ENCODE data around the gene TMTC2. TPM values are rescaled to one million over a fixed set of nuclear protein-coding genes. Genes with fewer than 3 reads are reported as not detected.

TMTC2 gene
- total and polyA plus RNA-seq, 10 of the 15 experiments (the other 5 are each of a cell fraction or from before 2014, with no cell fraction given): 0.14 to 9.7 (median 1.2) TPM

GRCh38 chr12:82780517-82780916, 93.8 kb downstream of the TMTC2 start:
- FAIRE-seq: no peak
- no peak overlapping the region for H3K4me3 ChIP-seq
- in situ Hi-C loops (cut with MboI) (no loop called here), intact Hi-C loops (cut with micrococcal nuclease; ENCODE audit: unreplicated experiment) (no loop called here)
- POLR2A ChIA-PET: no interaction called here
- H3K27ac ChIP-seq (ENCODE audit: control insufficient read depth, insufficient read depth): no peak overlapping the region
- RAD21 ChIA-PET (ENCODE audit: unreplicated experiment): no interaction called here
- H3K4me1 ChIP-seq (ENCODE audit: control insufficient read depth, insufficient read depth, low read length): no peaks in the 10 kb centered on the region
- DNase-seq (ENCODE audit: low read depth, low spot score): no peak
- TF ChIP-seq PRDM15 (CRISPR knock-in tag; IDR thresholded peaks at IDR 0.05) (no peak), MYC (IDR thresholded peaks at IDR 0.05; ENCODE audit: insufficient read depth, insufficient read length, insufficient replicate concordance, low read length, severe bottlenecking) (no peak), RAD21 (IDR thresholded peaks at IDR 0.05; ENCODE audit: insufficient read depth, low read depth, low read length) (no peak), SMARCA5 (IDR thresholded peaks at IDR 0.05) (no peak), CBX5 (IDR thresholded peaks at IDR 0.05; ENCODE audit: low read depth) (no peak), YBX1 (IDR thresholded peaks at IDR 0.05) (no peak), ZNF207 (IDR thresholded peaks at IDR 0.05; ENCODE audit: borderline replicate concordance) (no peak), MEF2A (IDR thresholded peaks at IDR 0.05; ENCODE audit: insufficient read depth, low read depth, low read length) (no peak), E2F4 (IDR thresholded peaks at IDR 0.05; ENCODE audit: low read depth, low read length) (no peak), SUPT20H (IDR thresholded peaks at IDR 0.05; ENCODE audit: borderline replicate concordance, control insufficient read depth, low read depth, low read length) (no peak), SRF (IDR thresholded peaks at IDR 0.05; ENCODE audit: low read depth in 2 of 2, low read length in 2 of 2) (no peak), ASH2L (IDR thresholded peaks at IDR 0.05; ENCODE audit: borderline replicate concordance, low read depth) (no peak), SUZ12 (IDR thresholded peaks at IDR 0.05; ENCODE audit: unreplicated experiment) (no peak), SMC3 (IDR thresholded peaks at IDR 0.05; ENCODE audit: borderline replicate concordance, low read length) (no peak), IRF5 (IDR thresholded peaks at IDR 0.05; ENCODE audit: borderline replicate concordance) (no peak), POLR2AphosphoS5 (IDR thresholded peaks at IDR 0.05; ENCODE audit: low read length) (no peak)
- TF ChIP-seq, protein P1, sequence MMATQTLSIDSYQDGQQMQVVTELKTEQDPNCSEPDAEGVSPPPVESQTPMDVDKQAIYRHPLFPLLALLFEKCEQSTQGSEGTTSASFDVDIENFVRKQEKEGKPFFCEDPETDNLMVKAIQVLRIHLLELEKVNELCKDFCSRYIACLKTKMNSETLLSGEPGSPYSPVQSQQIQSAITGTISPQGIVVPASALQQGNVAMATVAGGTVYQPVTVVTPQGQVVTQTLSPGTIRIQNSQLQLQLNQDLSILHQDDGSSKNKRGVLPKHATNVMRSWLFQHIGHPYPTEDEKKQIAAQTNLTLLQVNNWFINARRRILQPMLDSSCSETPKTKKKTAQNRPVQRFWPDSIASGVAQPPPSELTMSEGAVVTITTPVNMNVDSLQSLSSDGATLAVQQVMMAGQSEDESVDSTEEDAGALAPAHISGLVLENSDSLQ (IDR thresholded peaks at IDR 0.05): no peak
- no peaks in the 10 kb centered on the region for H3K27me3 ChIP-seq (replicated peaks in 1 of 2; ENCODE audit: control insufficient read depth in 2 of 2, insufficient read depth in 2 of 2, low read length in 1 of 2)
- no peaks in the 10 kb centered on the region for H3K79me2 ChIP-seq (ENCODE audit: control insufficient read depth, insufficient read depth, low read length)
- no peaks in the 10 kb centered on the region for H3K36me3 ChIP-seq (ENCODE audit: control insufficient read depth in 2 of 2, insufficient read depth in 2 of 2, low read length in 1 of 2)
- no peak overlapping the region for H2AFZ ChIP-seq (ENCODE audit: control insufficient read depth, low read depth, low read length)
- no TSS peak for BruUV-seq (replicated peaks)
- CTCF ChIA-PET: no interaction called here
- SMC1A ChIA-PET (ENCODE audit: uncharacterized antibody, unreplicated experiment): no interaction called here
- H4K20me1 ChIP-seq (ENCODE audit: control insufficient read depth, insufficient read depth): no peaks in the 10 kb centered on the region
- H3K9ac ChIP-seq (ENCODE audit: control insufficient read depth, insufficient read depth, low read length): no peak overlapping the region
- no peak for ATAC-seq
- WGBS (ENCODE audit: insufficient coverage, insufficient replicate concordance, low lambda C conversion rate, missing lambda C conversion rate): 86% methylated on average over 4 of the region's 4 CpGs
- H3K9me3 ChIP-seq (replicated peaks; ENCODE audit: control insufficient read depth, insufficient read depth, low read length): no peaks in the 10 kb centered on the region; the same call in 2 of the 3 replicates
- no peak overlapping the region for H3K4me2 ChIP-seq (ENCODE audit: control insufficient read depth, insufficient read depth)

All from GM12878 (cell line).